Endodermal cell (in vitro differentiated cells): ENCODE measurements around the gene GAB2. TPM values are rescaled to one million over a fixed set of nuclear protein-coding genes. Genes with fewer than 3 reads are reported as not detected.

ENCODE experiments used
- DNase-seq: peaks from one replicate; pipeline ENCODE4 v3.0.0-alpha.2; 2017
- H3K27ac ChIP-seq: 2 replicates; pipeline ENCODE4 v1.5.1; 2013; ENCODE audit warnings: mild to moderate bottlenecking, low read depth, low read length, moderate library complexity
- H3K27me3 ChIP-seq: 2 replicates; pipeline ENCODE4 v1.6.1; 2013; ENCODE audit warnings: mild to moderate bottlenecking, low read length, moderate library complexity; ENCODE audit not compliant: insufficient read depth, control insufficient read depth, poor library complexity, severe bottlenecking
- H3K36me3 ChIP-seq: 2 replicates; pipeline ENCODE4 v1.7.0; 2013; ENCODE audit warnings: mild to moderate bottlenecking, low read length, moderate library complexity; ENCODE audit not compliant: control insufficient read depth, insufficient read depth
- H3K4me1 ChIP-seq: one replicate; pipeline ENCODE4 v1.7.0; 2013; ENCODE audit warnings: low read length; ENCODE audit not compliant: control insufficient read depth, insufficient read depth
- H3K4me3 ChIP-seq: 2 replicates; pipeline ENCODE4 v1.5.1; 2013; ENCODE audit warnings: mild to moderate bottlenecking, low read length, moderate library complexity
- H3K9ac ChIP-seq: 2 replicates; pipeline ENCODE4 v1.6.1; 2013; ENCODE audit warnings: mild to moderate bottlenecking, low read length, moderate library complexity; ENCODE audit not compliant: poor library complexity, severe bottlenecking; ENCODE audit errors: extremely low read depth
- H3K9me3 ChIP-seq: 2 replicates; pipeline ENCODE4 v1.6.1; 2013; ENCODE audit warnings: mild to moderate bottlenecking, low read length, moderate library complexity; ENCODE audit not compliant: control insufficient read depth
- H3K27ac Mint-ChIP-seq: 2 replicates; pipeline ENCODE4 v1.8.0; 2020; ENCODE audit warnings: mixed read lengths
- H3K27me3 Mint-ChIP-seq: 2 replicates; pipeline ENCODE4 v1.8.0; 2021; ENCODE audit warnings: mild to moderate bottlenecking, mixed read lengths; ENCODE audit not compliant: insufficient read depth
- H3K36me3 Mint-ChIP-seq: 2 replicates; pipeline ENCODE4 v1.8.0; 2020; ENCODE audit warnings: low read depth, mixed read lengths
- H3K4me1 Mint-ChIP-seq: 2 replicates; pipeline ENCODE4 v1.8.0; 2020; ENCODE audit warnings: mixed read lengths
- H3K4me3 Mint-ChIP-seq: 2 replicates; pipeline ENCODE4 v1.8.0; 2020; ENCODE audit warnings: mild to moderate bottlenecking, moderate library complexity, mixed read lengths
- H3K9me3 Mint-ChIP-seq: 2 replicates; pipeline ENCODE4 v1.8.0; 2020; ENCODE audit warnings: mild to moderate bottlenecking, mixed read lengths
- WGBS, 2 experiments: methylation state at CpG; one replicate each; pipeline versions ENCODE4 v1.1.5 to v1.1.7; 2013; ENCODE audit warnings: missing lambda C conversion rate in 2 of 2, mixed read lengths in 1 of 2; ENCODE audit not compliant: insufficient coverage in 1 of 2, insufficient read length in 1 of 2; 5-methylcytosine and 5-hydroxymethylcytosine counted together
- total RNA-seq, 2 donors: library from RNA; stranded (reverse); fragmentation: NEBNext Ultra II Directional in 1 of 2; extraction: Animal tissue kit (Norgen Biotek cat#: 25700) in 1 of 2; gene quantifications; 2 replicates in 1 of 2; 3 replicates in 1 of 2; pipeline ENCODE4 v1.2.1, GENCODE V29; 2021
- TF ChIP-seq, protein P1 (sequence below): fragments of 200-600 bp; sonication (generic); conservative IDR thresholded peaks from 2 replicates; pipeline ENCODE4 v1.5.0; 2021; ENCODE audit warnings: antibody characterized with exemption, mild to moderate bottlenecking

GAB2 gene
- total RNA-seq, 2 donors from 2014 or later: 26.9 to 62.8 TPM

DNA sequence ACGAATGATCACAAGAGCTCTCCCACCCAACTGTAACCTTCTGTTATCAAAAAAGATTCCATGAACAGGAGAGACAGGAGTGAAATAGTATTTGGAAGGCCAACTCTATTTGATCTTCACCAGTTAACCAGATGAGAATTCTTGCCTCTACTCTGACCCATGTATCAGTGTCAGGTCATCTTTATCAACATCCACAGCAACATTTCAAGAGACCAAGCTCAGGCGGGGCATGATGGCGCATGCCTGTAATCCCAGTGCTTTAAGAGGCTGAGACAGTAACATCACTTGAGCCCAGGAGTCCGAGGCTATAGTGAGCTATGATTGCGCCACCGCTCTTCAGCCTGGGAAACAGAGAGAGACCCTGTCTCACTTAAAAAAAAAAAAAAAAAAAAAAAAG, 62.3 kb downstream of the GAB2 start:
- Mint-ChIP-seq H3K9me3 (peaks cover 6% of the 10 kb centered on the region), H3K27ac (no peak overlapping the region), H3K4me1 (peaks cover 25% of the 10 kb centered on the region), H3K36me3 (peaks cover 8% of the 10 kb centered on the region), H3K27me3 (no peaks in the 10 kb centered on the region), H3K4me3 (no peak overlapping the region)
- peaks cover 9% of the 10 kb centered on the region for H3K36me3 ChIP-seq
- TF ChIP-seq, protein P1, sequence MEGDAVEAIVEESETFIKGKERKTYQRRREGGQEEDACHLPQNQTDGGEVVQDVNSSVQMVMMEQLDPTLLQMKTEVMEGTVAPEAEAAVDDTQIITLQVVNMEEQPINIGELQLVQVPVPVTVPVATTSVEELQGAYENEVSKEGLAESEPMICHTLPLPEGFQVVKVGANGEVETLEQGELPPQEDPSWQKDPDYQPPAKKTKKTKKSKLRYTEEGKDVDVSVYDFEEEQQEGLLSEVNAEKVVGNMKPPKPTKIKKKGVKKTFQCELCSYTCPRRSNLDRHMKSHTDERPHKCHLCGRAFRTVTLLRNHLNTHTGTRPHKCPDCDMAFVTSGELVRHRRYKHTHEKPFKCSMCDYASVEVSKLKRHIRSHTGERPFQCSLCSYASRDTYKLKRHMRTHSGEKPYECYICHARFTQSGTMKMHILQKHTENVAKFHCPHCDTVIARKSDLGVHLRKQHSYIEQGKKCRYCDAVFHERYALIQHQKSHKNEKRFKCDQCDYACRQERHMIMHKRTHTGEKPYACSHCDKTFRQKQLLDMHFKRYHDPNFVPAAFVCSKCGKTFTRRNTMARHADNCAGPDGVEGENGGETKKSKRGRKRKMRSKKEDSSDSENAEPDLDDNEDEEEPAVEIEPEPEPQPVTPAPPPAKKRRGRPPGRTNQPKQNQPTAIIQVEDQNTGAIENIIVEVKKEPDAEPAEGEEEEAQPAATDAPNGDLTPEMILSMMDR: no peak
- no peak overlapping the region for H3K4me3 ChIP-seq
- no peaks in the 10 kb centered on the region for H3K9me3 ChIP-seq
- H3K27ac ChIP-seq: peak overlapping the region; percentile 70
- DNase-seq: no peak
- WGBS, 2 experiments: 93 to 98% methylated on average over 3 to 6 of the region's 6 CpGs
- H3K27me3 ChIP-seq: no peaks in the 10 kb centered on the region
- no peak overlapping the region for H3K9ac ChIP-seq
- H3K4me1 ChIP-seq: peaks cover 18% of the 10 kb centered on the region

DNA sequence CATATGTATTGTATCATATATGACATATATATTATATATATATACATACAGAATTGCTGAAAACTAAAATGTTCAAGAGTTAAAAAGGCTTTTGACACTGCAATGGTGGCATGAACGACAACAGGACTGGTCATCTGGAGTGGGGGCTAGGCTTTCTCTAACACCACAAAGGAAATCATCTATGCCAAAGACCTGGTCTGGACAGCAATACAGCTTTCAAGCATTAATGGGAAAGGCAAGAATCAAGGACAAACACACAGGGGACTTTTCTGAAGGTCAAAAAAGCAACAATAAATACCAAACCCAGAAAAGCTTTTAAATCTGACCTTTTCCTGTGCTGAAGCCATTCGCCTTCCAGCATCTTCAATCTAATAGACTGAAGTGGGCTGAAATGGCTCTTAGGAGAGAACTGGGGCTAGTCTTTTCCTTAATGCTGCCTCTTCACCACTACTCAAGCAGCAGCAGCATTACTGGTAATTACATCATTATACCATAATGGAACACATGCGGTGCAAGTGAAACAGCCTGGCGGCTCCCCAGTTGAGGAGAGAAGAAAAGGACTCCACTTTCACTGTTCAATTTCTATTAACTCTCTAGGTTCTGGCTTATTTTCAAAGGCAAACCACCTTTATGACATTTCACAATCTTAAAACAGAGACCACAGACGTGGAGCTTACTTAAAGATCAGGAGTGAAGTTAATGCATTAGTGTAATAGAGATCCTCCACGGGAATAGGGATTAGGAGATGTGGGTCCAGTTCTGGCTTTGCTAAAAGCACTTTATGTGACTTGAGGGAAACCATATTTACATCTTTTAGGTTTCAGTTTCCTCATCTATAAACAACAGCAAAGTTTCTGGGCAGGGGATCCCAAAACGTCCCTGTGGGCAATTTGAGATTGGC, 63.0 kb downstream of the GAB2 start:
- Mint-ChIP-seq H3K27me3 (no peaks in the 10 kb centered on the region), H3K4me3 (no peak overlapping the region), H3K4me1 (peaks cover 31% of the 10 kb centered on the region), H3K27ac (no peak overlapping the region), H3K9me3 (peaks cover 6% of the 10 kb centered on the region), H3K36me3 (peaks cover 8% of the 10 kb centered on the region)
- Histone ChIP-seq H3K36me3 (peaks cover 9% of the 10 kb centered on the region), H3K4me3 (no peak overlapping the region), H3K27me3 (no peaks in the 10 kb centered on the region), H3K9me3 (no peaks in the 10 kb centered on the region), H3K9ac (no peak overlapping the region), H3K4me1 (peaks cover 23% of the 10 kb centered on the region), H3K27ac (peak overlapping the region; percentile 70)
- TF ChIP-seq, protein P1: no peak
- no peak for DNase-seq
- WGBS, 2 experiments: 84 to 93% methylated on average over 2 to 7 of the region's 7 CpGs

DNA sequence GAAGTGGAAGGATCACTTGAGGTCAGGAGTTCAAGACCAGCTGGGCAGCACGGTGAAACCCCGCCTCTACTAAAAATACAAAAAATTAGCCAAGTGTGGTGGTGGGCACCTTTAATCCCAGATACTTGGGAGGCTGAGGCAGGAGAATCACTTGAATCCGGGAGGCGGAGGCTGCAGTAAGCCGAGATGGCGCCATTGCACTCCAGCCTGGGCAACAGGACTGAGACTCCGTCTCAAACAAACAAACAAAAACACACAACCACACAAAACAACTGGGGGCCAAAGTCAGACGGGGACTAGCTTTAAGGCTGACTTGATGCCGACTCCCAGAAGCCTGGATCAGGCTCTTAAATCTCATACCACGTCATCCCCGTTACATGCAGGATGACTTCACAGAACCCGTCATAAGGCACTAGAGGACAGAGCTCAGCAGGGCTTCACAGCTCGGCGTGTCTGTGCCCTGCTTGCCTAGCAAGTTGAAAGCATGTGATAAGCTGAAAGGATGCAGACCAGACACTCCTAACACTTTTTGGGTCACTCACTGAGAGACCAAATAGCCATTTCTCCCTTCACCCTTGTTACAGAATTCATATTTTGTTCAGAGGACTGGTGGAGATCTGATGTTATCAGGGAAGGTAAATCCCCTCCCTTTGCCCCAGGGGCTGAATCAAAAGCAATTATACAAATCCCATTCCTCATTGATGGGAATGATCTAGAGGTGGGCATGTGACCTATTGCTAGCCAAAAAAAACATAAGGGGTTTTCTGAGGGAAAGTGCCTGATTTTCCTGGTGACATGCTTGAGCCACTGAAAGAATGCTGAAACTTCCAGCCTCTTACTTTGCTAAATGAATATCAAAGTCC, 65.4 kb downstream of the GAB2 start:
- no peak overlapping the region for H3K27ac ChIP-seq

More for the DNA sequence above, 65.4 kb downstream of the GAB2 start:
- Mint-ChIP-seq H3K27ac (no peak overlapping the region), H3K4me3 (no peak overlapping the region), H3K36me3 (peaks cover 3% of the 10 kb centered on the region), H3K9me3 (peaks cover under 1% of the 10 kb centered on the region), H3K4me1 (peaks cover 37% of the 10 kb centered on the region), H3K27me3 (no peaks in the 10 kb centered on the region)
- peaks cover 9% of the 10 kb centered on the region for H3K36me3 ChIP-seq
- TF ChIP-seq, protein P1: no peak
- no peaks in the 10 kb centered on the region for H3K27me3 ChIP-seq
- H3K4me1 ChIP-seq: peaks cover 28% of the 10 kb centered on the region
- no peaks in the 10 kb centered on the region for H3K9me3 ChIP-seq
- 92 to 96% methylated on average over 7 to 14 of the region's 14 CpGs for WGBS, 2 experiments
- H3K9ac ChIP-seq: no peak overlapping the region
- DNase-seq: peak; percentile 60
- no peak overlapping the region for H3K4me3 ChIP-seq
